Fibroblast of peridontal ligament (primary cell): ENCODE results near the gene LAYN.
A peak's percentile ranks its signal among the peaks of the same experiment; 100 is the strongest.

ENCODE experiments used
- DNase-seq: peaks from one replicate; pipeline ENCODE4 v3.0.0-alpha.2; 2010; ENCODE audit errors: extremely low read depth

LAYN gene

GRCh38 chr11:111562692-111563389 lies 22.3 kb downstream of the LAYN start:
- DNase-seq = no peak

GRCh38 chr11:111565114-111565720 lies 24.7 kb downstream of the LAYN start:
- DNase-seq = peak; percentile 93

- no peak for DNase-seq
Observed at GRCh38 chr11:111566324-111566723, 25.8 kb downstream of the LAYN start.

GRCh38 chr11:111569476-111569875 lies 29.0 kb downstream of the LAYN start:
- no peak for DNase-seq

- no peak for DNase-seq
Observed at GRCh38 chr11:111570796-111571195, 30.3 kb downstream of the LAYN start.

- no peak for DNase-seq
Observed at GRCh38 chr11:111571829-111572501, 31.4 kb downstream of the LAYN start.

GRCh38 chr11:111572581-111572980 lies 32.1 kb downstream of the LAYN start:
- DNase-seq = no peak

GRCh38 chr11:111573821-111574249 lies 33.3 kb downstream of the LAYN start:
- peak; percentile 89 for DNase-seq

GRCh38 chr11:111574373-111575225 lies 34.1 kb downstream of the LAYN start:
- no peak for DNase-seq

GRCh38 chr11:111575740-111576139 lies 35.2 kb downstream of the LAYN start:
- no peak for DNase-seq

GRCh38 chr11:111577821-111578220 lies 37.3 kb downstream of the LAYN start:
- no peak for DNase-seq

- DNase-seq = no peak
Observed at GRCh38 chr11:111581341-111581740, 40.8 kb downstream of the LAYN start.

- peak; percentile 43 for DNase-seq
Observed at GRCh38 chr11:111582163-111582562, 41.6 kb downstream of the LAYN start.

GRCh38 chr11:111582881-111583280 lies 42.4 kb downstream of the LAYN start:
- peak; percentile 60 for DNase-seq

- DNase-seq = peak; percentile 60
Observed at GRCh38 chr11:111585371-111585770, 44.9 kb downstream of the LAYN start.

- peak; percentile 74 for DNase-seq
Observed at GRCh38 chr11:111586388-111586831, 45.9 kb downstream of the LAYN start.

- no peak for DNase-seq
Observed at GRCh38 chr11:111589114-111589513, 48.6 kb downstream of the LAYN start.

- DNase-seq = peak; percentile 32
Observed at GRCh38 chr11:111589886-111590499, 49.5 kb downstream of the LAYN start.

- DNase-seq = no peak
Observed at GRCh38 chr11:111591187-111591960, 50.9 kb downstream of the LAYN start.

GRCh38 chr11:111592491-111592890 lies 52.0 kb downstream of the LAYN start:
- DNase-seq = no peak

GRCh38 chr11:111596319-111596718 lies 55.8 kb downstream of the LAYN start:
- no peak for DNase-seq
